Gastroesophageal sphincter (tissue), 4 donors: ENCODE measurements around the gene GTF2IRD1. TPM values are rescaled to one million over a fixed set of nuclear protein-coding genes. Genes with fewer than 3 reads are reported as not detected.

ENCODE experiments used
- ATAC-seq: fragments of 150-250 bp; one replicate; pipeline ENCODE4 v1.9.1; 2016; ENCODE audit warnings: mild to moderate bottlenecking, moderate library complexity
- H3K27ac ChIP-seq, 4 donors: fragments of 200-600 bp; sonication (generic) in 3 of 4; 1 replicate in 3 of 4; 2 replicates in 1 of 4; pipeline ENCODE4 v1.5.1; 2016 to 2019
- H3K27me3 ChIP-seq: fragments of 200-600 bp; sonication (generic); one replicate; pipeline ENCODE4 v1.5.1; 2019
- H3K36me3 ChIP-seq, 2 donors: fragments of 200-600 bp; sonication (generic); one replicate each; pipeline ENCODE4 v1.5.1; 2019; ENCODE audit warnings: control low read depth in 1 of 2
- H3K4me1 ChIP-seq, 3 donors: fragments of 200-600 bp; sonication (generic); 1 replicate in 2 of 3; 2 replicates in 1 of 3; pipeline ENCODE4 v1.5.1; 2016 to 2019; ENCODE audit warnings: control low read depth in 2 of 3
- H3K4me3 ChIP-seq, 2 donors: fragments of 200-600 bp; sonication (generic); one replicate each; pipeline ENCODE4 v1.5.1; 2019; ENCODE audit warnings: mild to moderate bottlenecking in 1 of 2, moderate library complexity in 1 of 2
- H3K9me3 ChIP-seq, 3 donors: fragments of 200-600 bp; sonication (generic); one replicate each; pipeline ENCODE4 v1.5.1; 2017 to 2019; ENCODE audit warnings: control low read depth in 2 of 3
- CTCF ChIP-seq, 4 experiments: fragments of 200-600 bp in 2 of 4; fragments of 450-650 bp in 2 of 4; sonication (generic) in 1 of 4; IDR thresholded peaks; one replicate each; pipeline ENCODE4 v1.5.1; 2017 to 2019; ENCODE audit warnings: antibody characterized with exemption in 4 of 4, mild to moderate bottlenecking in 2 of 4, moderate library complexity in 2 of 4
- EP300 ChIP-seq: sonication (generic); formaldehyde crosslinking; IDR thresholded peaks from one replicate; pipeline ENCODE4 v1.6.1; 2017; ENCODE audit warnings: antibody characterized with exemption, mild to moderate bottlenecking
- POLR2A ChIP-seq, 2 donors: fragments of 450-650 bp; IDR thresholded peaks; one replicate each; pipeline ENCODE4 v1.6.1; 2017; ENCODE audit warnings: antibody characterized with exemption in 2 of 2, mild to moderate bottlenecking in 2 of 2, moderate library complexity in 1 of 2
- POLR2AphosphoS5 ChIP-seq: sonication (generic); formaldehyde crosslinking; IDR thresholded peaks from one replicate; pipeline ENCODE4 v1.6.1; 2017; ENCODE audit warnings: antibody characterized with exemption
- WGBS, 2 donors: methylation state at CpG; one replicate each; pipeline ENCODE4 v1.1.5; 2018; ENCODE audit warnings: low coverage in 1 of 2; 5-methylcytosine and 5-hydroxymethylcytosine counted together
- total RNA-seq, 4 donors: library from RNA; depleted of rRNA; stranded (reverse); fragments of >200 nt; gene quantifications; one replicate each; pipeline ENCODE4 v1.1.0, GENCODE V29; 2016

Gene GTF2IRD1
- total RNA-seq, 4 donors from 2014 or later = 21.5 to 49.0 (median 28.2) TPM

GRCh38 chr7:74599244-74599643 lies 145.5 kb downstream of the GTF2IRD1 start:
- H3K4me3 ChIP-seq = no peak overlapping the region
- TF ChIP-seq POLR2A (IDR thresholded peaks at IDR 0.05) = no peak

GRCh38 chr7:74604326-74605020 lies 150.8 kb downstream of the GTF2IRD1 start:
- Histone ChIP-seq H3K4me1 (peaks cover 0 to 27% (median 0%) of the 10 kb centered on the region in 3 donors), H3K4me3 (no peak overlapping the region), H3K9me3 (no peaks in the 10 kb centered on the region), H3K27ac (peak overlapping the region in 3 of 4 donors; percentile 17 to 84 (median 83)), H3K27me3 (no peaks in the 10 kb centered on the region), H3K36me3 (peaks cover 0 to 31% of the 10 kb centered on the region in 2 donors)
- WGBS, 2 donors = 91 to 93% methylated on average over 3 to 4 of the region's 7 CpGs
- TF ChIP-seq CTCF (IDR thresholded peaks at IDR 0.05) (no peak), EP300 (no peak), POLR2AphosphoS5 (no peak), POLR2A (IDR thresholded peaks at IDR 0.05) (no peak)
- no peak for ATAC-seq

More at GRCh38 chr7:74599244-74599643, 145.5 kb downstream of the GTF2IRD1 start:
- no peak for ATAC-seq
- Histone ChIP-seq H3K27me3 (no peaks in the 10 kb centered on the region), H3K4me1 (no peaks in the 10 kb centered on the region), H3K27ac (no peak overlapping the region), H3K36me3 (peaks cover 0 to 83% of the 10 kb centered on the region in 2 donors), H3K9me3 (no peaks in the 10 kb centered on the region)
- WGBS, 2 donors = 82 to 100% methylated on average over 1 to 3 of the region's 4 CpGs

DNA sequence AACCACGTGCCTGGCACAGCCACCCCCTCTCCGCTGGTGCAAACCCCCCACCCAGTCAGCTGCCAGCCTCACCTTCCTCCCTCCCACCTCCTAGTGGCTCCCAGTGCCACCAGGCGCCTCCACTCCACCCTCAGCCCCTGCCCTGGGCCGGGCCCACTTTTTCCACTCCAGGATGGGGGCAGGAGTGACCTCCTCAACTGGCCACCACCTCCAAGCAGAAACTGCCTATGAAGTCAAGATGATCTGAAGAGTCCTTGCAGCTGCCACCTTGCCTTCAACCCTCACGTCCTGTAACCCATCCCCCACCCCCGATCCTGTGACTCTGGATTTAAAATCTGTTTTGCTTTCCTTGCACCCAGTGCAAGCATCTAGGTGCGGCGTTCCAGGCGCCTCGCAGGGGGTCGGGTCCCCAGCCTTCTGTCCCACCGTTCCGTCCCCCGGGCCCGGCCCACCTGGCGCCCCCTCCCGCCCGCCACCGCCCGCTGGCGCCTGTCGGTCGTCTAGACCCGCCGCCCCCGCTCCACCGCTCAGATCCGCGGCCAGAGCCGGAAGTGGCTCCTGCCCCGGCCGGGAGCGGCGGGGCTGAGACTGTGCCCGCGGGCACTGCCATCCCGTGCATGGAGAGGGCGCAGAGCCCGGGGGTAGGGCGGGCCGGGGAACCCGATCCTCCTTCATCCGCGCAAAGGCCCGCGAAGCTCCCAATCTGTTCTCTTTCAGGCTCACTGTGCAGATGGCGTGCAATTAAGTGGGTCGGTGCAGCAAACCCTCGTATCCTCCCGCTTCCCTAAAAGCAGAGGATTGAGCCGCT lies 152.6 kb downstream of the GTF2IRD1 start:
- 1 to 20% methylated on average over 2 to 16 of the region's 51 CpGs for WGBS, 2 donors
- peak in 2 of 4 experiments; percentile 6 to 25 for TF ChIP-seq CTCF (IDR thresholded peaks at IDR 0.05)
- no peak for TF ChIP-seq POLR2A (IDR thresholded peaks at IDR 0.05)
- no peak for TF ChIP-seq EP300
- TF ChIP-seq POLR2AphosphoS5 = no peak
- Histone ChIP-seq H3K27ac (peak overlapping the region; percentile 16 to 84 (median 80)), H3K27me3 (no peaks in the 10 kb centered on the region), H3K9me3 (no peaks in the 10 kb centered on the region), H3K36me3 (peaks cover 0 to 13% of the 10 kb centered on the region in 2 donors), H3K4me3 (peak overlapping the region; percentile 21 to 54), H3K4me1 (peaks cover 0 to 35% (median 0%) of the 10 kb centered on the region in 3 donors)
- peak; percentile 48 for ATAC-seq

GRCh38 chr7:74606909-74607510 lies 153.3 kb downstream of the GTF2IRD1 start:
- Histone ChIP-seq H3K9me3 (no peaks in the 10 kb centered on the region), H3K27me3 (no peaks in the 10 kb centered on the region), H3K4me3 (peak overlapping the region; percentile 21 to 54), H3K27ac (peak overlapping the region in 3 of 4 donors; percentile 77 to 84 (median 83)), H3K36me3 (peaks cover 0 to 6% of the 10 kb centered on the region in 2 donors), H3K4me1 (peaks cover 0 to 42% (median 0%) of the 10 kb centered on the region in 3 donors)
- 37 to 39% methylated on average over 6 to 11 of the region's 15 CpGs for WGBS, 2 donors
- TF ChIP-seq POLR2AphosphoS5 (no peak), CTCF (IDR thresholded peaks at IDR 0.05) (no peak)
- no peak for ATAC-seq
